HEK293 (cell line): ENCODE results near the gene USHBP1.

Experiments
- CTCF ChIA-PET: fragments of 350-600 bp; formaldehyde crosslinking; extraction: SDS; loops from one replicate; lab custom pipeline; 2021; ENCODE audit warnings: antibody characterized with exemption; lab: Yijun Ruan, JAX
- POLR2A ChIA-PET: fragments of 300-600 bp; formaldehyde crosslinking; extraction: SDS; loops from one replicate; lab custom pipeline; 2020; ENCODE audit warnings: antibody characterized with exemption, inconsistent platforms; lab: Yijun Ruan, JAX
- H3K27ac ChIP-seq: fragments of 200-500 bp; sonication (Bioruptor generic); 2 replicates; pipeline ENCODE4 v1.5.1; 2014; ENCODE audit warnings: low read depth, low read length, control low read depth, inconsistent platforms; ENCODE audit errors: extremely low read depth
- H3K36me3 ChIP-seq, 2 experiments: fragments of 200-500 bp in 1 of 2; sonication (Bioruptor generic) in 1 of 2; 1 replicate in 1 of 2; 2 replicates in 1 of 2; pipeline ENCODE4 v1.5.1; 2014 to 2017; ENCODE audit warnings: inconsistent platforms in 2 of 2, low read length in 2 of 2; ENCODE audit not compliant: control insufficient read depth in 2 of 2, insufficient read depth in 1 of 2
- H3K4me1 ChIP-seq: fragments of 200-500 bp; sonication (Bioruptor generic); 2 replicates; pipeline ENCODE4 v1.5.1; 2014; ENCODE audit warnings: mild to moderate bottlenecking, low read length, inconsistent platforms; ENCODE audit not compliant: control insufficient read depth, insufficient read depth
- H3K4me3 ChIP-seq: 2 replicates; pipeline ENCODE4 v1.5.1; 2011; ENCODE audit warnings: low read depth, mild to moderate bottlenecking, control low read depth, low read length, moderate library complexity
- H3K9me3 ChIP-seq: fragments of 200-500 bp; sonication (Bioruptor generic); 2 replicates; pipeline ENCODE4 v1.5.1; 2014; ENCODE audit warnings: low read depth, low read length, inconsistent platforms; ENCODE audit not compliant: control insufficient read depth, insufficient read depth
- BCL11A ChIP-seq: fragments of 450-650 bp; formaldehyde crosslinking; IDR thresholded peaks from 2 replicates; pipeline ENCODE4 v1.5.1; 2016; ENCODE audit warnings: low read depth, missing biosample characterization, missing genetic modification characterization
- KLF7 ChIP-seq: fragments of 450-650 bp; formaldehyde crosslinking; IDR thresholded peaks from 2 replicates; pipeline ENCODE4 v1.5.1; 2016; ENCODE audit warnings: missing biosample characterization, missing genetic modification characterization, borderline replicate concordance
- MZF1 ChIP-seq: fragments of 450-650 bp; formaldehyde crosslinking; IDR thresholded peaks from 2 replicates; pipeline ENCODE4 v1.5.1; 2017; ENCODE audit warnings: missing biosample characterization, missing genetic modification characterization, borderline replicate concordance
- PRDM10 ChIP-seq: fragments of 450-650 bp; formaldehyde crosslinking; IDR thresholded peaks from 2 replicates; pipeline ENCODE4 v1.5.1; 2016; ENCODE audit warnings: missing biosample characterization, missing genetic modification characterization
- SETDB1 ChIP-seq: IDR thresholded peaks from one replicate; pipeline ENCODE4 v1.6.1; 2017; ENCODE audit warnings: mild to moderate bottlenecking, low read length, moderate library complexity, mixed read lengths; ENCODE audit not compliant: insufficient read length
- SP2 ChIP-seq: fragments of 450-650 bp; formaldehyde crosslinking; IDR thresholded peaks from 2 replicates; pipeline ENCODE4 v1.5.1; 2016; ENCODE audit warnings: missing biosample characterization, missing genetic modification characterization
- TCF7L2 ChIP-seq: IDR thresholded peaks from 2 replicates; pipeline ENCODE4 v1.6.1; 2011; ENCODE audit warnings: low read depth, mild to moderate bottlenecking, inconsistent platforms, low read length, moderate library complexity, borderline replicate concordance
- WT1 ChIP-seq: fragments of 450-650 bp; formaldehyde crosslinking; IDR thresholded peaks from 2 replicates; pipeline ENCODE4 v1.5.1; 2016; ENCODE audit warnings: missing biosample characterization, missing genetic modification characterization
- ZBTB21 ChIP-seq: fragments of 450-650 bp; formaldehyde crosslinking; IDR thresholded peaks from 2 replicates; pipeline ENCODE4 v1.5.1; 2017; ENCODE audit warnings: missing biosample characterization, missing genetic modification characterization
- ZNF112 ChIP-seq: fragments of 450-650 bp; formaldehyde crosslinking; IDR thresholded peaks from 2 replicates; pipeline ENCODE4 v1.5.0; 2017; ENCODE audit warnings: missing biosample characterization, missing genetic modification characterization
- ZNF148 ChIP-seq: fragments of 450-650 bp; formaldehyde crosslinking; IDR thresholded peaks from 2 replicates; pipeline ENCODE4 v1.5.0; 2017; ENCODE audit warnings: missing biosample characterization, missing genetic modification characterization, borderline replicate concordance
- ZNF26 ChIP-seq: fragments of 450-650 bp; formaldehyde crosslinking; IDR thresholded peaks from 2 replicates; pipeline ENCODE4 v1.5.1; 2016; ENCODE audit warnings: missing biosample characterization, missing genetic modification characterization
- ZNF311 ChIP-seq: fragments of 450-650 bp; formaldehyde crosslinking; IDR thresholded peaks from 2 replicates; pipeline ENCODE4 v1.5.1; 2017; ENCODE audit warnings: missing biosample characterization, missing genetic modification characterization, borderline replicate concordance
- ZNF449 ChIP-seq: fragments of 450-650 bp; formaldehyde crosslinking; IDR thresholded peaks from 2 replicates; pipeline ENCODE4 v1.5.1; 2017; ENCODE audit warnings: missing biosample characterization, mild to moderate bottlenecking, missing genetic modification characterization, moderate library complexity
- ZNF529 ChIP-seq: fragments of 450-650 bp; formaldehyde crosslinking; IDR thresholded peaks from 2 replicates; pipeline ENCODE4 v1.5.1; 2017; ENCODE audit warnings: missing genetic modification characterization, missing biosample characterization; ENCODE audit not compliant: insufficient replicate concordance
- ZNF560 ChIP-seq: fragments of 450-650 bp; formaldehyde crosslinking; IDR thresholded peaks from 2 replicates; pipeline ENCODE4 v1.5.1; 2017; ENCODE audit warnings: missing biosample characterization, missing genetic modification characterization, borderline replicate concordance
- ZNF626 ChIP-seq: fragments of 450-650 bp; sonication (Bioruptor Pico); formaldehyde crosslinking; IDR thresholded peaks from 2 replicates; pipeline ENCODE4 v1.5.1; 2018; ENCODE audit warnings: missing biosample characterization, missing genetic modification characterization, inconsistent platforms
- ZNF654 ChIP-seq: fragments of 450-650 bp; formaldehyde crosslinking; IDR thresholded peaks from 2 replicates; pipeline ENCODE4 v1.5.1; 2016; ENCODE audit warnings: low read depth, missing biosample characterization, missing genetic modification characterization
- ZNF658 ChIP-seq: fragments of 450-650 bp; formaldehyde crosslinking; IDR thresholded peaks from 2 replicates; pipeline ENCODE4; 2016; ENCODE audit warnings: missing biosample characterization, missing genetic modification characterization
- ZNF792 ChIP-seq: fragments of 450-650 bp; formaldehyde crosslinking; IDR thresholded peaks from 2 replicates; pipeline ENCODE4 v1.5.1; 2016; ENCODE audit warnings: missing biosample characterization, missing genetic modification characterization
- ZSCAN4 ChIP-seq: fragments of 450-650 bp; formaldehyde crosslinking; IDR thresholded peaks from 2 replicates; pipeline ENCODE4 v1.5.1; 2017; ENCODE audit warnings: missing biosample characterization, missing genetic modification characterization
- ZSCAN5A ChIP-seq: fragments of 450-650 bp; formaldehyde crosslinking; IDR thresholded peaks from 2 replicates; pipeline ENCODE4 v1.5.1; 2016; ENCODE audit warnings: missing biosample characterization, missing genetic modification characterization

Gene USHBP1

GRCh38 chr19:17314007-17314593 lies 49.6 kb upstream of the USHBP1 start (continued):
- no peak for TF ChIP-seq ZNF560
- no peak for TF ChIP-seq ZNF658 (tag by site-specific recombination)
- no peak for TF ChIP-seq SP2 (tag by site-specific recombination)

- Histone ChIP-seq H3K27ac (no peak overlapping the region), H3K4me1 (no peaks in the 10 kb centered on the region), H3K9me3 (no peaks in the 10 kb centered on the region), H3K36me3 (peaks cover 3 to 44% of the 10 kb centered on the region in 2 experiments; a peak in 2 of 3 replicates), H3K4me3 (no peak overlapping the region)
- POLR2A ChIA-PET: no interaction called here
- CTCF ChIA-PET: interaction anchor here (0.6 to 1.6 kb wide), 2 partner anchors 21 to 23 kb away, joined by 3 read pairs; no protein-coding TSS in a partner anchor
- TF ChIP-seq ZNF148 (tag by site-specific recombination) (no peak), ZNF654 (tag by site-specific recombination) (no peak), SETDB1 (no peak), ZSCAN4 (tag by site-specific recombination) (no peak), TCF7L2 (no peak), BCL11A (no peak), ZBTB21 (tag by site-specific recombination) (no peak), MZF1 (tag by site-specific recombination) (no peak), ZSCAN5A (tag by site-specific recombination) (no peak), PRDM10 (no peak), ZNF792 (tag by site-specific recombination) (no peak), ZNF529 (tag by site-specific recombination) (no peak), ZNF626 (tag by site-specific recombination) (no peak), ZNF449 (tag by site-specific recombination) (no peak), ZNF658 (tag by site-specific recombination) (no peak), WT1 (tag by site-specific recombination) (peak; percentile 41; the same call in 1 of the 2 replicates), ZNF311 (tag by site-specific recombination) (no peak), ZNF26 (no peak), ZNF112 (tag by site-specific recombination) (no peak), KLF7 (tag by site-specific recombination) (no peak)
These were observed 47.9 kb upstream of the USHBP1 start for GRCh38 chr19:17312189-17313113.
